Gastrocnemius medialis (tissue), 4 donors: ENCODE data around the gene NRXN2. TPM values are rescaled to one million over a fixed set of nuclear protein-coding genes. Genes with fewer than 3 reads are reported as not detected.
"Not testable (repeated sequence)": the region's sequence is repeated elsewhere in the genome, so short reads cannot be mapped to it uniquely, and the experiment has no call there.

Experiments used
- ATAC-seq, 2 donors: fragments of 150-250 bp; one replicate each; pipeline ENCODE4 v1.9.1; 2016
- DNase-seq, 2 donors: peaks; one replicate each; pipeline ENCODE4 v3.0.0-alpha.2; 2019
- H3K27ac ChIP-seq, 4 donors: fragments of 200-600 bp; sonication (generic); 1 replicate in 1 of 4; 2 replicates in 3 of 4; pipeline ENCODE4 v1.5.1; 2016 to 2018; ENCODE audit warnings: mild to moderate bottlenecking in 2 of 4, moderate library complexity in 1 of 4
- H3K27me3 ChIP-seq, 3 donors: fragments of 200-600 bp; sonication (generic) in 2 of 3; 1 replicate in 1 of 3; 2 replicates in 2 of 3; pipeline versions ENCODE4 v1.5.1 to v1.6.0; 2016 to 2019; ENCODE audit warnings: mild to moderate bottlenecking in 1 of 3, moderate library complexity in 1 of 3
- H3K36me3 ChIP-seq, 2 donors: fragments of 200-600 bp; sonication (generic) in 1 of 2; one replicate each; pipeline ENCODE4 v1.5.1; 2017 to 2018
- H3K4me1 ChIP-seq, 2 donors: fragments of 200-600 bp; sonication (generic) in 1 of 2; one replicate each; pipeline ENCODE4 v1.5.1; 2016 to 2017; ENCODE audit warnings: mild to moderate bottlenecking in 2 of 2
- H3K4me3 ChIP-seq, 4 donors: fragments of 200-600 bp; sonication (generic) in 3 of 4; 1 replicate in 1 of 4; 2 replicates in 3 of 4; pipeline ENCODE4 v1.5.1; 2016 to 2019; ENCODE audit warnings: mild to moderate bottlenecking in 2 of 4
- H3K9me3 ChIP-seq, 3 donors: fragments of 200-600 bp; sonication (generic) in 2 of 3; 1 replicate in 1 of 3; 2 replicates in 2 of 3; pipeline ENCODE4 v1.5.1; 2016 to 2019
- POLR2A ChIP-seq, 2 donors: fragments of 450-650 bp; IDR thresholded peaks; one replicate each; pipeline ENCODE4 v1.6.1; 2017; ENCODE audit warnings: antibody characterized with exemption in 2 of 2, mild to moderate bottlenecking in 2 of 2, moderate library complexity in 2 of 2
- in situ Hi-C, 4 donors: fragments of 200-750 bp; cut with MboI; loops; one replicate each; pipeline versions ENCODE4 v1.15.0 to v1.8.0; 2017; ENCODE audit warnings: low sequenced_read_pairs in 4 of 4
- intact Hi-C: fragments of 100-400 bp; cut with DNase I; formaldehyde crosslinking; loops from one replicate; pipeline ENCODE4 v1.15.1; 2023; ENCODE audit warnings: low total_unique reads
- total RNA-seq, 4 donors: library from RNA; depleted of rRNA; stranded (reverse); fragments of >200 nt; gene quantifications; one replicate each; pipeline versions ENCODE4 v1.1.0 to v1.2.3, GENCODE V29; 2016
- TF ChIP-seq, protein P1 (sequence below), 5 experiments: fragments of 450-650 bp in 3 of 5; fragments of 200-600 bp in 2 of 5; sonication (generic) in 2 of 5; IDR thresholded peaks in 4 of 5; conservative IDR thresholded peaks in 1 of 5; 1 replicate in 4 of 5; 2 replicates in 1 of 5; pipeline ENCODE4 v1.5.1; 2016 to 2019; ENCODE audit warnings: antibody characterized with exemption in 5 of 5, mild to moderate bottlenecking in 3 of 5, moderate library complexity in 3 of 5

Gene NRXN2
- total RNA-seq, 4 donors from 2014 or later, result 0.15 to 6.2 (median 1.8) TPM

- H3K36me3 ChIP-seq, result no peaks in the 10 kb centered on the region
- intact Hi-C loops, result no loop called here
- peaks cover 14 to 15% of the 10 kb centered on the region in 2 donors for H3K4me1 ChIP-seq
- no peaks in the 10 kb centered on the region for H3K9me3 ChIP-seq
- in situ Hi-C loops, result no loop called here
- TF ChIP-seq POLR2A (IDR thresholded peaks at IDR 0.05), result no peak
- TF ChIP-seq, protein P1, sequence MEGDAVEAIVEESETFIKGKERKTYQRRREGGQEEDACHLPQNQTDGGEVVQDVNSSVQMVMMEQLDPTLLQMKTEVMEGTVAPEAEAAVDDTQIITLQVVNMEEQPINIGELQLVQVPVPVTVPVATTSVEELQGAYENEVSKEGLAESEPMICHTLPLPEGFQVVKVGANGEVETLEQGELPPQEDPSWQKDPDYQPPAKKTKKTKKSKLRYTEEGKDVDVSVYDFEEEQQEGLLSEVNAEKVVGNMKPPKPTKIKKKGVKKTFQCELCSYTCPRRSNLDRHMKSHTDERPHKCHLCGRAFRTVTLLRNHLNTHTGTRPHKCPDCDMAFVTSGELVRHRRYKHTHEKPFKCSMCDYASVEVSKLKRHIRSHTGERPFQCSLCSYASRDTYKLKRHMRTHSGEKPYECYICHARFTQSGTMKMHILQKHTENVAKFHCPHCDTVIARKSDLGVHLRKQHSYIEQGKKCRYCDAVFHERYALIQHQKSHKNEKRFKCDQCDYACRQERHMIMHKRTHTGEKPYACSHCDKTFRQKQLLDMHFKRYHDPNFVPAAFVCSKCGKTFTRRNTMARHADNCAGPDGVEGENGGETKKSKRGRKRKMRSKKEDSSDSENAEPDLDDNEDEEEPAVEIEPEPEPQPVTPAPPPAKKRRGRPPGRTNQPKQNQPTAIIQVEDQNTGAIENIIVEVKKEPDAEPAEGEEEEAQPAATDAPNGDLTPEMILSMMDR (IDR thresholded peaks at IDR 0.05 in 4 of 5, conservative IDR thresholded peaks at IDR 0.05 in 1 of 5), result no peak
- no peaks in the 10 kb centered on the region for H3K27me3 ChIP-seq
- H3K27ac ChIP-seq, result no peak overlapping the region
- ATAC-seq (no peak), DNase-seq (no peak)
- no peak overlapping the region for H3K4me3 ChIP-seq
Observed at GRCh38 chr11:64670975-64671374, 52.0 kb downstream of the NRXN2 start.

DNA sequence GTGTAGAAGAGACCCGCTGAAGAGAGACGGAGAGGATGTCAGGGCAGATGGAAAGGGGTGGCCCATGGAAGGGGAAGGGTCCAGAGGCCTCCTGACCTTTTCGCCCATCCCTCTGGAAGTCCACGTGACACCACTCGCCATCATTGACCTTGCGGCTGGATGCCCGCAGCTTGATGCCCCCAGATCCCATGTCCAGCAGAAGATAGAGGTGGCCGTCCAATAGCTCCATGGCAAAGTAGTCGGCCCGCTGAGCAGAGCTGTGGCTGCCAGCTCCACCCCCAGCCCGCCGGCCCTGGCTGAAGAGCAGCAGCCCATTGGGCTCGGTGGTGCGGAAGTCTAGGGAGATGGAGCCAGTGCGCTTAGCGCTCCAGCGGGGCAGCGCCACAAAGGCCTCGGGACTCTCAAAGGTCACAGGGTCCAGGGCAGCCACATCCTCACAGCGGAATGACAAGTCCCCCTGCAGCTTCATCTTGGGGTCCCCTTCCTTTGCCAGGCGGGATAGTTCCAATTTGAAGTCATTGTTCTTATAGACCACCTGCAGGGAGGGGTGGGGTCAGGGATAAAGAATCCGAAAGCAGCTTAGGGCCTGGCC lies 55.7 kb downstream of the NRXN2 start:
- TF ChIP-seq, protein P1 (IDR thresholded peaks at IDR 0.05 in 4 of 5, conservative IDR thresholded peaks at IDR 0.05 in 1 of 5), result no peak
- no peak for TF ChIP-seq POLR2A (IDR thresholded peaks at IDR 0.05)
- Histone ChIP-seq H3K9me3 (no peaks in the 10 kb centered on the region), H3K27me3 (no peaks in the 10 kb centered on the region), H3K27ac (no peak overlapping the region), H3K4me3 (no peak overlapping the region), H3K36me3 (no peaks in the 10 kb centered on the region), H3K4me1 (no peaks in the 10 kb centered on the region)
- in situ Hi-C loops, result no loop called here
- ATAC-seq, result no peak
- DNase-seq, result no peak
- intact Hi-C loops, result no loop called here

GRCh38 chr11:64665411-64665821 lies 57.6 kb downstream of the NRXN2 start:
- no peak for TF ChIP-seq POLR2A (IDR thresholded peaks at IDR 0.05)
- TF ChIP-seq, protein P1 (IDR thresholded peaks at IDR 0.05 in 4 of 5, conservative IDR thresholded peaks at IDR 0.05 in 1 of 5), result no peak
- Histone ChIP-seq H3K36me3 (no peaks in the 10 kb centered on the region), H3K9me3 (no peaks in the 10 kb centered on the region), H3K27ac (no peak overlapping the region), H3K4me3 (no peak overlapping the region), H3K27me3 (no peaks in the 10 kb centered on the region), H3K4me1 (no peaks in the 10 kb centered on the region)
- intact Hi-C loops, result no loop called here
- in situ Hi-C loops, result no loop called here
- ATAC-seq (no peak), DNase-seq (no peak)

GRCh38 chr11:64664236-64664870 lies 58.6 kb downstream of the NRXN2 start:
- H3K36me3 ChIP-seq, ATAC-seq, H3K27ac ChIP-seq, H3K4me3 ChIP-seq, intact Hi-C loops, H3K9me3 ChIP-seq, H3K4me1 ChIP-seq, H3K27me3 ChIP-seq, DNase-seq, in situ Hi-C loops: not testable (repeated sequence)

DNA sequence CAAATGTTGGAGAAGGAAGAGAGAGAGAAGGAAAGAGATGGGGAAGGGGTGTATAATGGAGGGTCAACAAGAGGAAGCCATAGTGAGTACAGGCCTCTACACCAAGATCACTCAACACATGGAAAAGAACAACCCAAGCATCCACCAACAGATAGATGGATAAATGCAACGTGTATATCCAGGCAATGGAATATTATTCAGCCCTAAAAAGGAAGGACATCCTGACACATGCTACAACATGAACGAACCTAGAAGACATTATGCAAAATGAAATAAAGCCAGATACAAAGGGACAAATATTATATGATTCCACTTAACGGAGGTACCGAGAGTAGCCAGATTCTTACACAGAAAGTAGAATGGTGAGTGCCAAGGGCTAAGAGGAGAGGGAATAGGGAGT lies 59.3 kb downstream of the NRXN2 start:
- no peaks in the 10 kb centered on the region for H3K9me3 ChIP-seq
- H3K4me1 ChIP-seq, result peaks cover 0 to 8% of the 10 kb centered on the region in 2 donors
- no peak for ATAC-seq
- H3K4me3 ChIP-seq, result no peak overlapping the region
- DNase-seq, result no peak
- H3K27me3 ChIP-seq, result no peaks in the 10 kb centered on the region
- H3K36me3 ChIP-seq, result no peaks in the 10 kb centered on the region
- intact Hi-C loops (no loop called here), in situ Hi-C loops (no loop called here)
- TF ChIP-seq POLR2A (IDR thresholded peaks at IDR 0.05), result no peak
- TF ChIP-seq, protein P1 (IDR thresholded peaks at IDR 0.05 in 4 of 5, conservative IDR thresholded peaks at IDR 0.05 in 1 of 5), result no peak
- no peak overlapping the region for H3K27ac ChIP-seq
